Measurements from ENCODE around the gene B4GAT1.

DNA sequence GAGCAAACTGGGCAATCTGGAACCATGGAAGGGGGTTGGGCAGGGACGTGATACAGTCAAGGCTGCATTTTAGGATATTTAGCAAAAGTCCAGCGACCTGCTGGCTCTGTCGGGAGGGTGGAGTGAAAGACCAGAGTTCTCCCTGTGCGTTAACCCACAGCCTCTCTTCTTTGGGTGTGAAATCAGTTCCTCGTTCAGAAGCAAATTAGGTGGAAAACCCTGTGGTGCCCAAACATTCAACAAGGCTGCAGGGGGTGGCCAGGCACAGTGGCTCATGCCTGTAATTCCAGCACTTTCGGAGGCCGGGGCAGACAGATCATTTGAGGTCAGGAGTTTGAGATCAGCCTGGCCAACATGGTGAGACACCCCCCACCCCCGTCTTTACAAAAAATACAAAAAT lies 49.8 kb downstream of the B4GAT1 start:
- TF ChIP-seq, protein P1, sequence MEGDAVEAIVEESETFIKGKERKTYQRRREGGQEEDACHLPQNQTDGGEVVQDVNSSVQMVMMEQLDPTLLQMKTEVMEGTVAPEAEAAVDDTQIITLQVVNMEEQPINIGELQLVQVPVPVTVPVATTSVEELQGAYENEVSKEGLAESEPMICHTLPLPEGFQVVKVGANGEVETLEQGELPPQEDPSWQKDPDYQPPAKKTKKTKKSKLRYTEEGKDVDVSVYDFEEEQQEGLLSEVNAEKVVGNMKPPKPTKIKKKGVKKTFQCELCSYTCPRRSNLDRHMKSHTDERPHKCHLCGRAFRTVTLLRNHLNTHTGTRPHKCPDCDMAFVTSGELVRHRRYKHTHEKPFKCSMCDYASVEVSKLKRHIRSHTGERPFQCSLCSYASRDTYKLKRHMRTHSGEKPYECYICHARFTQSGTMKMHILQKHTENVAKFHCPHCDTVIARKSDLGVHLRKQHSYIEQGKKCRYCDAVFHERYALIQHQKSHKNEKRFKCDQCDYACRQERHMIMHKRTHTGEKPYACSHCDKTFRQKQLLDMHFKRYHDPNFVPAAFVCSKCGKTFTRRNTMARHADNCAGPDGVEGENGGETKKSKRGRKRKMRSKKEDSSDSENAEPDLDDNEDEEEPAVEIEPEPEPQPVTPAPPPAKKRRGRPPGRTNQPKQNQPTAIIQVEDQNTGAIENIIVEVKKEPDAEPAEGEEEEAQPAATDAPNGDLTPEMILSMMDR (IDR thresholded peaks at IDR 0.05; ENCODE audit: low read length): no peak
- TF ChIP-seq EZH2phosphoT487 (IDR thresholded peaks at IDR 0.05; ENCODE audit: low read length): no peak

All from MM.1S (cell line).